Endothelial cell of umbilical vein (primary cell): ENCODE measurements around the gene TNS4.

Source experiments
- CTCF ChIP-seq, 2 donors: IDR thresholded peaks; 1 replicate in 1 of 2; 2 replicates in 1 of 2; pipeline ENCODE4 v1.5.1; 2011; ENCODE audit warnings: low read length in 2 of 2, mild to moderate bottlenecking in 2 of 2, moderate library complexity in 2 of 2, control low read depth in 1 of 2, inconsistent platforms in 1 of 2, low read depth in 1 of 2; ENCODE audit not compliant: insufficient read depth in 1 of 2; ENCODE audit errors: extremely low read depth in 1 of 2
- EZH2 ChIP-seq: IDR thresholded peaks from 2 replicates; pipeline ENCODE4 v1.6.1; 2012; ENCODE audit warnings: borderline replicate concordance, low read depth, mild to moderate bottlenecking, moderate library complexity, low read length, inconsistent platforms; ENCODE audit not compliant: severe bottlenecking
- MAX ChIP-seq: IDR thresholded peaks from 2 replicates; pipeline ENCODE4 v1.6.1; 2011; ENCODE audit not compliant: insufficient read depth, insufficient read length
- MYC ChIP-seq: IDR thresholded peaks from one replicate; pipeline ENCODE4 v1.6.1; 2011; ENCODE audit warnings: mild to moderate bottlenecking, low read depth, low read length
- POLR2A ChIP-seq: IDR thresholded peaks from 2 replicates; pipeline ENCODE4 v1.6.1; 2012; ENCODE audit warnings: low read depth, mild to moderate bottlenecking, control low read depth, low read length
- POLR2AphosphoS5 ChIP-seq: IDR thresholded peaks from 2 replicates; pipeline ENCODE4 v1.6.1; 2012; ENCODE audit warnings: low read depth, mild to moderate bottlenecking, control low read depth, low read length, moderate library complexity; ENCODE audit not compliant: insufficient read depth

GRCh38 chr17:40459636-40460603 lies 41.5 kb downstream of the TNS4 start:
- no peak for TF ChIP-seq CTCF (IDR thresholded peaks at IDR 0.05; ENCODE audit: extremely low read depth in 1 of 2, insufficient read depth in 1 of 2, low read depth in 1 of 2, low read length in 2 of 2)
- TF ChIP-seq POLR2A = no peak
- TF ChIP-seq EZH2 = no peak
- no peak for TF ChIP-seq POLR2AphosphoS5
- no peak for TF ChIP-seq MAX
- no peak for TF ChIP-seq MYC
